Neural progenitor cell (in vitro differentiated cells): ENCODE results near the gene ACTRT2. TPM values are rescaled to one million over a fixed set of nuclear protein-coding genes. Genes with fewer than 3 reads are reported as not detected.

Source experiments
- DNase-seq: peaks from one replicate; pipeline ENCODE4 v3.0.0-alpha.2; 2016; ENCODE audit warnings: low spot score
- H2AFZ ChIP-seq: fragments of 200-600 bp; sonication (generic); replicated peaks from 2 replicates; pipeline ENCODE4 v1.6.1; 2016; ENCODE audit warnings: antibody characterized with exemption
- H3F3A ChIP-seq: fragments of 200-600 bp; sonication (generic); 2 replicates; pipeline ENCODE4 v1.6.1; 2016; ENCODE audit warnings: antibody characterized with exemption, low read depth
- H3K27ac ChIP-seq: fragments of 200-600 bp; sonication (generic); 2 replicates; pipeline ENCODE4 v1.5.1; 2016; ENCODE audit warnings: mild to moderate bottlenecking
- H3K27me3 ChIP-seq: fragments of 200-600 bp; sonication (generic); 2 replicates; pipeline ENCODE4 v1.6.1; 2016; ENCODE audit warnings: mild to moderate bottlenecking, moderate library complexity
- H3K36me3 ChIP-seq: fragments of 200-600 bp; sonication (generic); 2 replicates; pipeline ENCODE4 v1.5.1; 2016
- H3K4me1 ChIP-seq: fragments of 200-600 bp; sonication (generic); 2 replicates; pipeline ENCODE4 v1.6.1; 2016; ENCODE audit warnings: mixed run types
- H3K4me2 ChIP-seq: fragments of 200-600 bp; sonication (generic); 2 replicates; pipeline ENCODE4 v1.6.1; 2016
- H3K4me3 ChIP-seq: fragments of 200-600 bp; sonication (generic); 2 replicates; pipeline ENCODE4 v1.5.1; 2016
- H3K79me2 ChIP-seq: fragments of 200-600 bp; sonication (generic); 2 replicates; pipeline ENCODE4 v1.6.1; 2016; ENCODE audit warnings: low read depth
- H3K9ac ChIP-seq: fragments of 200-600 bp; sonication (generic); 2 replicates; pipeline ENCODE4 v1.6.1; 2016
- H3K9me3 ChIP-seq: fragments of 200-600 bp; sonication (generic); 2 replicates; pipeline ENCODE4 v1.5.1; 2016; ENCODE audit warnings: low read depth
- H4K20me1 ChIP-seq: fragments of 200-600 bp; sonication (generic); 2 replicates; pipeline ENCODE4 v1.6.1; 2016; ENCODE audit warnings: low read depth
- H3K27ac Mint-ChIP-seq: 3 replicates; pipeline ENCODE4 v1.8.0; 2021; ENCODE audit warnings: mixed read lengths
- H3K27me3 Mint-ChIP-seq: 2 replicates; pipeline ENCODE4 v1.8.0; 2022; ENCODE audit warnings: low read depth, mild to moderate bottlenecking, inconsistent platforms, moderate library complexity, mixed read lengths; ENCODE audit not compliant: insufficient read depth
- H3K36me3 Mint-ChIP-seq: 3 replicates; pipeline ENCODE4 v1.8.0; 2021; ENCODE audit warnings: mixed read lengths
- H3K4me1 Mint-ChIP-seq: 3 replicates; pipeline ENCODE4 v1.8.0; 2021; ENCODE audit warnings: mixed read lengths
- H3K4me3 Mint-ChIP-seq: 3 replicates; pipeline ENCODE4 v1.8.0; 2021; ENCODE audit warnings: mild to moderate bottlenecking, moderate library complexity, mixed read lengths
- H3K9me3 Mint-ChIP-seq: 3 replicates; pipeline ENCODE4 v1.8.0; 2020; ENCODE audit warnings: mixed read lengths
- CTCF ChIP-seq: fragments of 200-600 bp; sonication (generic); IDR thresholded peaks from 2 replicates; pipeline ENCODE4 v1.5.1; 2017; ENCODE audit warnings: antibody characterized with exemption, mild to moderate bottlenecking
- EZH2 ChIP-seq: fragments of 200-600 bp; sonication (generic); IDR thresholded peaks from 2 replicates; pipeline ENCODE4 v1.6.1; 2017; ENCODE audit warnings: antibody characterized with exemption, mild to moderate bottlenecking, moderate library complexity
- EZH2phosphoT487 ChIP-seq: fragments of 200-600 bp; sonication (generic); IDR thresholded peaks from 2 replicates; pipeline ENCODE4 v1.6.1; 2017; ENCODE audit warnings: antibody characterized with exemption
- total RNA-seq: library from RNA; depleted of rRNA; stranded (reverse); fragments of >200 nt; gene quantifications from 2 replicates; pipeline ENCODE4 v1.2.3, GENCODE V29; 2015; ENCODE audit warnings: low replicate concordance

ACTRT2 gene
- total RNA-seq, 1 donor from 2014 or later: not detected

GRCh38 chr1:3017440-3018050, 3.7 kb upstream of the ACTRT2 start:
- Mint-ChIP-seq H3K9me3 (peaks cover 2% of the 10 kb centered on the region), H3K4me1 (peaks cover 19% of the 10 kb centered on the region)
- H3K36me3 ChIP-seq: no peaks in the 10 kb centered on the region

GRCh38 chr1:3018051-3018471, 3.2 kb upstream of the ACTRT2 start:
- H3K79me2 ChIP-seq: no peaks in the 10 kb centered on the region
- no peak overlapping the region for H3K9ac ChIP-seq
- no peaks in the 10 kb centered on the region for H3K36me3 ChIP-seq
- H2AFZ ChIP-seq: no peak overlapping the region
- Mint-ChIP-seq H3K9me3 (peaks cover 2% of the 10 kb centered on the region), H3K27ac (no peak overlapping the region), H3K27me3 (peaks cover 15% of the 10 kb centered on the region), H3K4me1 (peaks cover 18% of the 10 kb centered on the region), H3K4me3 (no peak overlapping the region), H3K36me3 (no peaks in the 10 kb centered on the region)
- no peak for DNase-seq
- H3K4me2 ChIP-seq: no peak overlapping the region
- H3K4me1 ChIP-seq: no peaks in the 10 kb centered on the region
- no peak overlapping the region for H3K27ac ChIP-seq
- H3F3A ChIP-seq: no peaks in the 10 kb centered on the region
- H3K4me3 ChIP-seq: no peak overlapping the region
- no peaks in the 10 kb centered on the region for H4K20me1 ChIP-seq
- H3K27me3 ChIP-seq: no peaks in the 10 kb centered on the region
- TF ChIP-seq EZH2: no peak
- TF ChIP-seq CTCF: no peak
- TF ChIP-seq EZH2phosphoT487: no peak
- H3K9me3 ChIP-seq: no peaks in the 10 kb centered on the region

More at GRCh38 chr1:3017440-3018050, 3.7 kb upstream of the ACTRT2 start:
- no peaks in the 10 kb centered on the region for H3K79me2 ChIP-seq
- Mint-ChIP-seq H3K27me3 (peaks cover 15% of the 10 kb centered on the region), H3K36me3 (no peaks in the 10 kb centered on the region), H3K4me3 (no peak overlapping the region), H3K27ac (no peak overlapping the region)
- no peak overlapping the region for H3K4me2 ChIP-seq
- no peak overlapping the region for H3K4me3 ChIP-seq
- H3K4me1 ChIP-seq: no peaks in the 10 kb centered on the region
- no peaks in the 10 kb centered on the region for H3K27me3 ChIP-seq
- TF ChIP-seq EZH2: no peak
- no peak for TF ChIP-seq CTCF
- TF ChIP-seq EZH2phosphoT487: no peak
- no peak overlapping the region for H2AFZ ChIP-seq
- H3K9ac ChIP-seq: no peak overlapping the region
- no peak for DNase-seq
- no peaks in the 10 kb centered on the region for H3K9me3 ChIP-seq
- H3K27ac ChIP-seq: no peak overlapping the region
- H4K20me1 ChIP-seq: no peaks in the 10 kb centered on the region
- no peaks in the 10 kb centered on the region for H3F3A ChIP-seq

GRCh38 chr1:3018576-3018975, 2.7 kb upstream of the ACTRT2 start:
- DNase-seq: no peak
- Histone ChIP-seq H2AFZ (no peak overlapping the region), H3K4me1 (no peaks in the 10 kb centered on the region), H3K27me3 (no peaks in the 10 kb centered on the region), H3K79me2 (no peaks in the 10 kb centered on the region), H3K4me3 (no peak overlapping the region), H3K4me2 (no peak overlapping the region), H3K27ac (no peak overlapping the region), H3K9me3 (no peaks in the 10 kb centered on the region), H3K9ac (no peak overlapping the region), H4K20me1 (no peaks in the 10 kb centered on the region), H3F3A (no peaks in the 10 kb centered on the region), H3K36me3 (no peaks in the 10 kb centered on the region)
- Mint-ChIP-seq H3K9me3 (peaks cover 2% of the 10 kb centered on the region), H3K27me3 (peaks cover 14% of the 10 kb centered on the region), H3K4me3 (no peak overlapping the region), H3K36me3 (no peaks in the 10 kb centered on the region), H3K27ac (no peak overlapping the region), H3K4me1 (peaks cover 14% of the 10 kb centered on the region)
- TF ChIP-seq CTCF (no peak), EZH2phosphoT487 (no peak), EZH2 (no peak)
